ENCODE results near the gene DPYSL4.

Gene DPYSL4

GRCh38 chr10:132189810-132190422, 3.2 kb downstream of the DPYSL4 start:
- H2BK5ac ChIP-seq (ENCODE audit: low read depth, low read length, poor library complexity): no peak overlapping the region
- DNase-seq: no peak
- H3K4me1 ChIP-seq (ENCODE audit: control insufficient read depth in 1 of 2, insufficient read depth in 2 of 2, low read length in 2 of 2): peaks cover 0 to 6% of the 10 kb centered on the region in 2 experiments
- WGBS (ENCODE audit: extremely low coverage, insufficient coverage, insufficient read length): no CpG with 5 or more reads among the region's 17 CpGs
- H3K27ac ChIP-seq (ENCODE audit: low read depth, low read length): no peak overlapping the region
- no peak overlapping the region for H4K8ac ChIP-seq (ENCODE audit: low read depth, low read length)
- no peak overlapping the region for H4K12ac ChIP-seq (ENCODE audit: low read depth, low read length)
- no peak overlapping the region for H4K91ac ChIP-seq (ENCODE audit: low read depth, low read length)
- H3K14ac ChIP-seq (ENCODE audit: low read length): no peak overlapping the region
- H3K79me1 ChIP-seq (ENCODE audit: low read length): no peaks in the 10 kb centered on the region
- no peaks in the 10 kb centered on the region for H3K36me3 ChIP-seq (ENCODE audit: control insufficient read depth in 1 of 2, insufficient read depth in 2 of 2, low read length in 2 of 2)
- no peak overlapping the region for H3K4me2 ChIP-seq (ENCODE audit: low read length)
- no peak overlapping the region for H3K9ac ChIP-seq (ENCODE audit: low read length)
- no peak overlapping the region for H3K18ac ChIP-seq (ENCODE audit: low read length)
- H3K27me3 ChIP-seq (ENCODE audit: insufficient read depth, low read length): peaks cover 44% of the 10 kb centered on the region
- peak overlapping the region; percentile 11 for H3K4me3 ChIP-seq (ENCODE audit: low read depth, low read length)
- H3K79me2 ChIP-seq (ENCODE audit: control insufficient read depth, insufficient read depth, low read length, poor library complexity): no peaks in the 10 kb centered on the region
- H2AFZ ChIP-seq (ENCODE audit: insufficient read depth, low read length, poor library complexity): no peak overlapping the region
- no peak overlapping the region for H3K23ac ChIP-seq (ENCODE audit: low read length)
- H3K4ac ChIP-seq (ENCODE audit: low read depth, low read length): no peak overlapping the region
- H3K9me3 ChIP-seq (ENCODE audit: insufficient read depth, low read depth, low read length): peaks cover 9% of the 10 kb centered on the region
- no peak overlapping the region for H2BK12ac ChIP-seq (ENCODE audit: low read length)
- H2AK5ac ChIP-seq (ENCODE audit: low read length): no peak overlapping the region
- no peak overlapping the region for H2BK120ac ChIP-seq (ENCODE audit: insufficient read depth, low read length, poor library complexity)

GRCh38 chr10:132192076-132192975, 5.6 kb downstream of the DPYSL4 start:
- Histone ChIP-seq H3K4me2 (ENCODE audit: low read length) (no peak overlapping the region), H3K14ac (ENCODE audit: low read length) (no peak overlapping the region), H4K8ac (ENCODE audit: low read depth, low read length) (no peak overlapping the region), H3K4ac (ENCODE audit: low read depth, low read length) (no peak overlapping the region), H3K4me1 (ENCODE audit: control insufficient read depth in 1 of 2, insufficient read depth in 2 of 2, low read length in 2 of 2) (peaks cover 0 to 2% of the 10 kb centered on the region in 2 experiments), H3K4me3 (ENCODE audit: low read depth, low read length) (no peak overlapping the region), H3K27ac (ENCODE audit: low read depth, low read length) (no peak overlapping the region), H3K9me3 (ENCODE audit: insufficient read depth, low read depth, low read length) (peaks cover 5% of the 10 kb centered on the region), H4K12ac (ENCODE audit: low read depth, low read length) (no peak overlapping the region), H3K79me1 (ENCODE audit: low read length) (no peaks in the 10 kb centered on the region), H3K18ac (ENCODE audit: low read length) (no peak overlapping the region), H2AK5ac (ENCODE audit: low read length) (no peak overlapping the region), H3K36me3 (ENCODE audit: control insufficient read depth in 1 of 2, insufficient read depth in 2 of 2, low read length in 2 of 2) (no peaks in the 10 kb centered on the region), H3K9ac (ENCODE audit: low read length) (no peak overlapping the region), H2AFZ (ENCODE audit: insufficient read depth, low read length, poor library complexity) (no peak overlapping the region), H3K27me3 (ENCODE audit: insufficient read depth, low read length) (peaks cover 22% of the 10 kb centered on the region), H3K79me2 (ENCODE audit: control insufficient read depth, insufficient read depth, low read length, poor library complexity) (no peaks in the 10 kb centered on the region), H2BK5ac (ENCODE audit: low read depth, low read length, poor library complexity) (no peak overlapping the region), H4K91ac (ENCODE audit: low read depth, low read length) (no peak overlapping the region), H3K23ac (ENCODE audit: low read length) (no peak overlapping the region), H2BK120ac (ENCODE audit: insufficient read depth, low read length, poor library complexity) (no peak overlapping the region), H2BK12ac (ENCODE audit: low read length) (no peak overlapping the region)
- DNase-seq: no peak
- WGBS (ENCODE audit: extremely low coverage, insufficient coverage, insufficient read length): no CpG with 5 or more reads among the region's 28 CpGs

GRCh38 chr10:132192991-132193665, 6.4 kb downstream of the DPYSL4 start:
- Histone ChIP-seq H3K27me3 (ENCODE audit: insufficient read depth, low read length) (peaks cover 14% of the 10 kb centered on the region), H3K4me3 (ENCODE audit: low read depth, low read length) (no peak overlapping the region), H3K4me1 (ENCODE audit: control insufficient read depth in 1 of 2, insufficient read depth in 2 of 2, low read length in 2 of 2) (no peaks in the 10 kb centered on the region), H3K14ac (ENCODE audit: low read length) (no peak overlapping the region), H2BK120ac (ENCODE audit: insufficient read depth, low read length, poor library complexity) (no peak overlapping the region), H3K9me3 (ENCODE audit: insufficient read depth, low read depth, low read length) (peaks cover 5% of the 10 kb centered on the region), H3K79me2 (ENCODE audit: control insufficient read depth, insufficient read depth, low read length, poor library complexity) (no peaks in the 10 kb centered on the region), H3K36me3 (ENCODE audit: control insufficient read depth in 1 of 2, insufficient read depth in 2 of 2, low read length in 2 of 2) (no peaks in the 10 kb centered on the region), H2BK5ac (ENCODE audit: low read depth, low read length, poor library complexity) (no peak overlapping the region), H3K4me2 (ENCODE audit: low read length) (no peak overlapping the region), H3K27ac (ENCODE audit: low read depth, low read length) (no peak overlapping the region), H3K79me1 (ENCODE audit: low read length) (no peaks in the 10 kb centered on the region), H3K23ac (ENCODE audit: low read length) (no peak overlapping the region), H4K12ac (ENCODE audit: low read depth, low read length) (no peak overlapping the region), H4K8ac (ENCODE audit: low read depth, low read length) (no peak overlapping the region), H3K18ac (ENCODE audit: low read length) (no peak overlapping the region), H2BK12ac (ENCODE audit: low read length) (no peak overlapping the region), H3K4ac (ENCODE audit: low read depth, low read length) (no peak overlapping the region), H2AK5ac (ENCODE audit: low read length) (no peak overlapping the region), H2AFZ (ENCODE audit: insufficient read depth, low read length, poor library complexity) (no peak overlapping the region), H3K9ac (ENCODE audit: low read length) (no peak overlapping the region), H4K91ac (ENCODE audit: low read depth, low read length) (no peak overlapping the region)
- no peak for DNase-seq
- no CpG with 5 or more reads among the region's 18 CpGs for WGBS (ENCODE audit: extremely low coverage, insufficient coverage, insufficient read length)

GRCh38 chr10:132193907-132194552, 7.3 kb downstream of the DPYSL4 start:
- peaks cover 5% of the 10 kb centered on the region for H3K27me3 ChIP-seq (ENCODE audit: insufficient read depth, low read length)
- no peak overlapping the region for H2BK5ac ChIP-seq (ENCODE audit: low read depth, low read length, poor library complexity)
- H3K4me1 ChIP-seq (ENCODE audit: control insufficient read depth in 1 of 2, insufficient read depth in 2 of 2, low read length in 2 of 2): no peaks in the 10 kb centered on the region
- H2AK5ac ChIP-seq (ENCODE audit: low read length): no peak overlapping the region
- no peak overlapping the region for H3K23ac ChIP-seq (ENCODE audit: low read length)
- no peak overlapping the region for H2BK12ac ChIP-seq (ENCODE audit: low read length)
- H4K8ac ChIP-seq (ENCODE audit: low read depth, low read length): no peak overlapping the region
- H3K18ac ChIP-seq (ENCODE audit: low read length): no peak overlapping the region
- H2AFZ ChIP-seq (ENCODE audit: insufficient read depth, low read length, poor library complexity): no peak overlapping the region
- H3K9me3 ChIP-seq (ENCODE audit: insufficient read depth, low read depth, low read length): peaks cover 5% of the 10 kb centered on the region
- peak in 1 of 2 donors; percentile 2 for DNase-seq
- no peak overlapping the region for H4K12ac ChIP-seq (ENCODE audit: low read depth, low read length)
- no peak overlapping the region for H3K4ac ChIP-seq (ENCODE audit: low read depth, low read length)
- H3K36me3 ChIP-seq (ENCODE audit: control insufficient read depth in 1 of 2, insufficient read depth in 2 of 2, low read length in 2 of 2): no peaks in the 10 kb centered on the region
- H2BK120ac ChIP-seq (ENCODE audit: insufficient read depth, low read length, poor library complexity): no peak overlapping the region
- H3K79me2 ChIP-seq (ENCODE audit: control insufficient read depth, insufficient read depth, low read length, poor library complexity): no peaks in the 10 kb centered on the region
- no peak overlapping the region for H3K4me3 ChIP-seq (ENCODE audit: low read depth, low read length)
- H3K9ac ChIP-seq (ENCODE audit: low read length): no peak overlapping the region
- no CpG with 5 or more reads among the region's 21 CpGs for WGBS (ENCODE audit: extremely low coverage, insufficient coverage, insufficient read length)
- no peak overlapping the region for H3K27ac ChIP-seq (ENCODE audit: low read depth, low read length)
- no peaks in the 10 kb centered on the region for H3K79me1 ChIP-seq (ENCODE audit: low read length)
- H4K91ac ChIP-seq (ENCODE audit: low read depth, low read length): no peak overlapping the region
- no peak overlapping the region for H3K4me2 ChIP-seq (ENCODE audit: low read length)
- no peak overlapping the region for H3K14ac ChIP-seq (ENCODE audit: low read length)
